WERI-Rb-1 (cell line): ENCODE measurements around the gene MAP3K4.

Source experiments
- DNase-seq: peaks from one replicate; pipeline ENCODE4 v3.0.0-alpha.2; 2020
- H3K27ac ChIP-seq: fragments of 250-450 bp; sonication (Bioruptor Pico); 2 replicates; pipeline ENCODE4 v1.5.1; 2020; ENCODE audit warnings: mild to moderate bottlenecking, moderate library complexity
- H3K27me3 ChIP-seq: fragments of 250-450 bp; sonication (Bioruptor Pico); 2 replicates; pipeline ENCODE4 v1.5.1; 2021; ENCODE audit warnings: mild to moderate bottlenecking, low read depth, moderate library complexity; ENCODE audit not compliant: insufficient read depth, severe bottlenecking
- H3K36me3 ChIP-seq: fragments of 250-450 bp; sonication (Bioruptor Pico); 2 replicates; pipeline ENCODE4 v1.5.1; 2020; ENCODE audit warnings: mild to moderate bottlenecking, moderate library complexity
- H3K4me3 ChIP-seq: 2 replicates; pipeline ENCODE4 v1.5.1; 2011; ENCODE audit warnings: low read depth, mild to moderate bottlenecking, control low read depth, low read length
- H3K9me3 ChIP-seq: fragments of 250-450 bp; sonication (Bioruptor Pico); 2 replicates; pipeline ENCODE4 v1.5.1; 2021; ENCODE audit warnings: mild to moderate bottlenecking, moderate library complexity; ENCODE audit not compliant: severe bottlenecking
- TF ChIP-seq, protein P1 (sequence below): IDR thresholded peaks from 2 replicates; pipeline ENCODE4 v1.5.1; 2011; ENCODE audit warnings: low read depth, mild to moderate bottlenecking, control low read depth, inconsistent platforms, low read length

Gene MAP3K4

DNA sequence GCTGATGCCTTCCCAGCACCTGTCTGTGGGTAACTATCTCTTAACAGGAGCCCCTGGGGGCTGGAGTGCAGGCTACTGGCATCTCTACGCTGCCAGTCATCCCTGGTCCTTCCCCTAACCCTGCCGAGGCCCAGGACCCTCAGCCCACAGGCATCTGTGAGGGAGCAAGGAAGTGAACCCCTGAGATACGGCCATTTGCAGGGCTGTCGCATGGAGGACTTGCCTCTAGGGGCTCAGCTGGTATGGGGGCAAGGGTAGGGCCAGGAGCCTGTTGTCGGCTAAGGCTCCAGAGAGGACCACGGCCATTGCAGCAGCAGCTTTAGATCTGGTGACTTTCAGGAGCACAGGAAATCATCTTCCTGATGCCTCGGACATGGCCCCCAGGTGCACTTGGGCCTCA lies 49.7 kb downstream of the MAP3K4 start:
- H3K9me3 ChIP-seq: no peaks in the 10 kb centered on the region
- no peak overlapping the region for H3K4me3 ChIP-seq
- TF ChIP-seq, protein P1, sequence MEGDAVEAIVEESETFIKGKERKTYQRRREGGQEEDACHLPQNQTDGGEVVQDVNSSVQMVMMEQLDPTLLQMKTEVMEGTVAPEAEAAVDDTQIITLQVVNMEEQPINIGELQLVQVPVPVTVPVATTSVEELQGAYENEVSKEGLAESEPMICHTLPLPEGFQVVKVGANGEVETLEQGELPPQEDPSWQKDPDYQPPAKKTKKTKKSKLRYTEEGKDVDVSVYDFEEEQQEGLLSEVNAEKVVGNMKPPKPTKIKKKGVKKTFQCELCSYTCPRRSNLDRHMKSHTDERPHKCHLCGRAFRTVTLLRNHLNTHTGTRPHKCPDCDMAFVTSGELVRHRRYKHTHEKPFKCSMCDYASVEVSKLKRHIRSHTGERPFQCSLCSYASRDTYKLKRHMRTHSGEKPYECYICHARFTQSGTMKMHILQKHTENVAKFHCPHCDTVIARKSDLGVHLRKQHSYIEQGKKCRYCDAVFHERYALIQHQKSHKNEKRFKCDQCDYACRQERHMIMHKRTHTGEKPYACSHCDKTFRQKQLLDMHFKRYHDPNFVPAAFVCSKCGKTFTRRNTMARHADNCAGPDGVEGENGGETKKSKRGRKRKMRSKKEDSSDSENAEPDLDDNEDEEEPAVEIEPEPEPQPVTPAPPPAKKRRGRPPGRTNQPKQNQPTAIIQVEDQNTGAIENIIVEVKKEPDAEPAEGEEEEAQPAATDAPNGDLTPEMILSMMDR: no peak
- no peak overlapping the region for H3K27ac ChIP-seq
- no peak for DNase-seq
- H3K36me3 ChIP-seq: peaks cover 34% of the 10 kb centered on the region
- H3K27me3 ChIP-seq: no peaks in the 10 kb centered on the region

- TF ChIP-seq, protein P1: no peak
- no peaks in the 10 kb centered on the region for H3K9me3 ChIP-seq
- no peak for DNase-seq
- no peak overlapping the region for H3K27ac ChIP-seq
- peaks cover 16% of the 10 kb centered on the region for H3K36me3 ChIP-seq
- no peaks in the 10 kb centered on the region for H3K27me3 ChIP-seq
- no peak overlapping the region for H3K4me3 ChIP-seq
Observed at GRCh38 chr6:161044335-161044734, 52.8 kb downstream of the MAP3K4 start.

DNA sequence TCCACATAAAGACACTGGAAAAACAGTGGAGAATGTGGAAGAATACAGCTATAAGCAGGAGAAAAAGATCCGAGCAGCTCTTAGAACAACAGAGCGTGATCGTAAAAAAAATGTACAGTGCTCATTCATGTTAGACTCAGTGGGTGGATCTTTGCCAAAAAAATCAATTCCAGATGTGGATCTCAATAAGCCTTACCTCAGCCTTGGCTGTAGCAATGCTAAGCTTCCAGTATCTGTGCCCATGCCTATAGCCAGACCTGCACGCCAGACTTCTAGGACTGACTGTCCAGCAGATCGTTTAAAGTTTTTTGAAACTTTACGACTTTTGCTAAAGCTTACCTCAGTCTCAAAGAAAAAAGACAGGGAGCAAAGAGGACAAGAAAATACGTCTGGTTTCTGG lies 57.1 kb downstream of the MAP3K4 start:
- no peak overlapping the region for H3K27ac ChIP-seq
- no peaks in the 10 kb centered on the region for H3K27me3 ChIP-seq
- H3K36me3 ChIP-seq: peaks cover 9% of the 10 kb centered on the region
- H3K9me3 ChIP-seq: no peaks in the 10 kb centered on the region
- TF ChIP-seq, protein P1: no peak
- DNase-seq: no peak
- no peak overlapping the region for H3K4me3 ChIP-seq

GRCh38 chr6:161050134-161050765 lies 58.7 kb downstream of the MAP3K4 start:
- H3K36me3 ChIP-seq: peaks cover 9% of the 10 kb centered on the region
- H3K27ac ChIP-seq: no peak overlapping the region
- H3K4me3 ChIP-seq: no peak overlapping the region
- no peaks in the 10 kb centered on the region for H3K9me3 ChIP-seq
- no peaks in the 10 kb centered on the region for H3K27me3 ChIP-seq
- DNase-seq: no peak
- TF ChIP-seq, protein P1: no peak

DNA sequence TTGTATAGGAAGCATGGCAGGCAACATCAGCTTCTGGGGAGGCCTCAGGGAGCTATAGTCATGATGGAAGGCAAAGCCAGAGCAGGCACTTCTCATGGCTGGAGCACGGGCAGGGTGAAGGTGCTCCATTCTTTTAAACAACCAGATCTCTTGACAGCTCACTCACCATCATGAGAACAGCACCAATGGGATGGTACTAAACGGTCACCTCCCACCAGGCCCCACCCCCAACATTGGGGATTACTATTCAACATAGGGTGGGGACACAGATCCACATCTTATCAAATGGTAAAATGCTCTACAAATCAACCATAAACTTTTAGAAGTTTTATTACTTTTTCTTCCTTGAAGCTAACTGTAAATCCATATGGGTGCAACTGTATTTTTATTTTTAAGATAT lies 61.5 kb downstream of the MAP3K4 start:
- DNase-seq: no peak
- Histone ChIP-seq H3K9me3 (no peaks in the 10 kb centered on the region), H3K27me3 (no peaks in the 10 kb centered on the region), H3K4me3 (no peak overlapping the region), H3K36me3 (peaks cover 9% of the 10 kb centered on the region), H3K27ac (no peak overlapping the region)
- TF ChIP-seq, protein P1: no peak

- H3K4me3 ChIP-seq: no peak overlapping the region
- no peaks in the 10 kb centered on the region for H3K9me3 ChIP-seq
- no peak overlapping the region for H3K27ac ChIP-seq
- H3K36me3 ChIP-seq: peaks cover 1% of the 10 kb centered on the region; the same call in 1 of the 2 replicates
- no peaks in the 10 kb centered on the region for H3K27me3 ChIP-seq
- DNase-seq: no peak
- TF ChIP-seq, protein P1: no peak
Observed at GRCh38 chr6:161054876-161055275, 63.3 kb downstream of the MAP3K4 start.
